HEK293 (cell line): ENCODE results near the gene MYH7B.

Experiments used
- ELK4 ChIP-seq: IDR thresholded peaks from 2 replicates; pipeline ENCODE4 v1.6.1; 2011; ENCODE audit warnings: mild to moderate bottlenecking, low read depth, low read length, borderline replicate concordance
- FEZF1 ChIP-seq: fragments of 450-650 bp; formaldehyde crosslinking; IDR thresholded peaks from 2 replicates; pipeline ENCODE4 v1.5.1; 2016; ENCODE audit warnings: missing biosample characterization, missing genetic modification characterization
- GLI4 ChIP-seq: fragments of 450-650 bp; formaldehyde crosslinking; IDR thresholded peaks from 2 replicates; pipeline ENCODE4 v1.5.1; 2016; ENCODE audit warnings: missing biosample characterization, missing genetic modification characterization
- IKZF3 ChIP-seq: fragments of 450-650 bp; IDR thresholded peaks from 2 replicates; pipeline ENCODE4 v1.5.0; 2018; ENCODE audit warnings: missing biosample characterization, mild to moderate bottlenecking, missing genetic modification characterization, moderate library complexity
- OVOL3 ChIP-seq: fragments of 450-650 bp; formaldehyde crosslinking; IDR thresholded peaks from 2 replicates; pipeline ENCODE4 v1.5.1; 2016; ENCODE audit warnings: missing biosample characterization, missing genetic modification characterization
- SP2 ChIP-seq: fragments of 450-650 bp; formaldehyde crosslinking; IDR thresholded peaks from 2 replicates; pipeline ENCODE4 v1.5.1; 2016; ENCODE audit warnings: missing biosample characterization, missing genetic modification characterization
- YY2 ChIP-seq: fragments of 450-650 bp; formaldehyde crosslinking; IDR thresholded peaks from 2 replicates; pipeline ENCODE4 v1.5.1; 2016; ENCODE audit warnings: missing biosample characterization, missing genetic modification characterization
- ZNF132 ChIP-seq: fragments of 450-650 bp; formaldehyde crosslinking; IDR thresholded peaks from 2 replicates; pipeline ENCODE4 v1.5.1; 2017; ENCODE audit warnings: missing biosample characterization, missing genetic modification characterization, borderline replicate concordance
- ZNF138 ChIP-seq: fragments of 450-650 bp; formaldehyde crosslinking; IDR thresholded peaks from 2 replicates; pipeline ENCODE4 v1.5.1; 2016; ENCODE audit warnings: missing biosample characterization, missing genetic modification characterization, borderline replicate concordance
- ZNF155 ChIP-seq: fragments of 450-650 bp; formaldehyde crosslinking; IDR thresholded peaks from 2 replicates; pipeline ENCODE4 v1.5.1; 2016; ENCODE audit warnings: missing biosample characterization, missing genetic modification characterization
- ZNF16 ChIP-seq: fragments of 450-650 bp; formaldehyde crosslinking; IDR thresholded peaks from 2 replicates; pipeline ENCODE4 v1.5.1; 2016; ENCODE audit warnings: low read depth, missing biosample characterization, missing genetic modification characterization
- ZNF211 ChIP-seq: fragments of 450-650 bp; formaldehyde crosslinking; IDR thresholded peaks from 2 replicates; pipeline ENCODE4 v1.5.1; 2016; ENCODE audit warnings: low read depth, missing biosample characterization, missing genetic modification characterization
- ZNF214 ChIP-seq: fragments of 450-650 bp; formaldehyde crosslinking; IDR thresholded peaks from 2 replicates; pipeline ENCODE4 v1.5.1; 2017; ENCODE audit warnings: missing biosample characterization, mild to moderate bottlenecking, missing genetic modification characterization, borderline replicate concordance
- ZNF221 ChIP-seq: fragments of 450-650 bp; formaldehyde crosslinking; IDR thresholded peaks from 2 replicates; pipeline ENCODE4 v1.5.1; 2017; ENCODE audit warnings: missing biosample characterization, missing genetic modification characterization, borderline replicate concordance
- ZNF280D ChIP-seq: fragments of 450-650 bp; formaldehyde crosslinking; IDR thresholded peaks from 2 replicates; pipeline ENCODE4 v1.5.1; 2016; ENCODE audit warnings: missing biosample characterization, missing genetic modification characterization
- ZNF341 ChIP-seq: fragments of 450-650 bp; formaldehyde crosslinking; IDR thresholded peaks from 2 replicates; pipeline ENCODE4; 2016; ENCODE audit warnings: low read depth, missing biosample characterization, missing genetic modification characterization
- ZNF350 ChIP-seq: fragments of 450-650 bp; formaldehyde crosslinking; IDR thresholded peaks from 2 replicates; pipeline ENCODE4 v1.5.0; 2017; ENCODE audit warnings: missing biosample characterization, mild to moderate bottlenecking, missing genetic modification characterization
- ZNF366 ChIP-seq: fragments of 450-650 bp; formaldehyde crosslinking; conservative IDR thresholded peaks from 2 replicates; pipeline ENCODE4 v1.5.1; 2016; ENCODE audit warnings: missing biosample characterization, missing genetic modification characterization
- ZNF555 ChIP-seq: fragments of 450-650 bp; formaldehyde crosslinking; conservative IDR thresholded peaks from 2 replicates; pipeline ENCODE4 v1.5.1; 2017; ENCODE audit warnings: missing biosample characterization, mild to moderate bottlenecking, missing genetic modification characterization, inconsistent platforms
- ZNF600 ChIP-seq: fragments of 450-650 bp; formaldehyde crosslinking; IDR thresholded peaks from 2 replicates; pipeline ENCODE4 v1.5.1; 2016; ENCODE audit warnings: missing biosample characterization, missing genetic modification characterization
- ZNF610 ChIP-seq: fragments of 450-650 bp; formaldehyde crosslinking; IDR thresholded peaks from 2 replicates; pipeline ENCODE4 v1.5.1; 2016; ENCODE audit warnings: missing biosample characterization, missing genetic modification characterization, borderline replicate concordance
- ZNF791 ChIP-seq: fragments of 450-650 bp; formaldehyde crosslinking; IDR thresholded peaks from 2 replicates; pipeline ENCODE4 v1.5.1; 2016; ENCODE audit warnings: missing biosample characterization, missing genetic modification characterization
- ZNF792 ChIP-seq: fragments of 450-650 bp; formaldehyde crosslinking; IDR thresholded peaks from 2 replicates; pipeline ENCODE4 v1.5.1; 2016; ENCODE audit warnings: missing biosample characterization, missing genetic modification characterization
- ZNF837 ChIP-seq: fragments of 450-650 bp; formaldehyde crosslinking; IDR thresholded peaks from 2 replicates; pipeline ENCODE4 v1.5.1; 2016; ENCODE audit warnings: missing biosample characterization, missing genetic modification characterization
- ZNF843 ChIP-seq: fragments of 450-650 bp; formaldehyde crosslinking; IDR thresholded peaks from 2 replicates; pipeline ENCODE4 v1.5.1; 2016; ENCODE audit warnings: missing biosample characterization, missing genetic modification characterization
- ZSCAN16 ChIP-seq: fragments of 450-650 bp; formaldehyde crosslinking; IDR thresholded peaks from 2 replicates; pipeline ENCODE4 v1.5.1; 2016; ENCODE audit warnings: missing biosample characterization, missing genetic modification characterization
- TF ChIP-seq, protein P1 (sequence below): fragments of 450-650 bp; formaldehyde crosslinking; IDR thresholded peaks from 2 replicates; pipeline ENCODE4 v1.5.1; 2016; ENCODE audit warnings: missing biosample characterization, missing genetic modification characterization, borderline replicate concordance
- TF ChIP-seq, protein P2 (sequence below): fragments of 450-650 bp; formaldehyde crosslinking; IDR thresholded peaks from 2 replicates; pipeline ENCODE4 v1.5.1; 2017; ENCODE audit warnings: missing biosample characterization, missing genetic modification characterization

Gene MYH7B

GRCh38 chr20:34955231-34956040 is at the start of gene MYH7B, which contains the start of gene GSS (continued):
- TF ChIP-seq ZNF280D (peak; percentile 26; the same call in 1 of the 2 replicates), ZNF16 (tag by site-specific recombination) (no peak), ZNF341 (tag by site-specific recombination) (peak; percentile 82; the same call in 1 of the 2 replicates), ZNF843 (peak; percentile 15; the same call in 1 of the 2 replicates), ZNF214 (tag by site-specific recombination) (no peak), ZNF791 (tag by site-specific recombination) (no peak), ZNF837 (tag by site-specific recombination) (peak; percentile 90), ZNF792 (tag by site-specific recombination) (no peak), ZNF155 (tag by site-specific recombination) (no peak), ZNF138 (tag by site-specific recombination) (no peak), YY2 (tag by site-specific recombination) (no peak; the same call in 1 of the 2 replicates), ZNF366 (tag by site-specific recombination) (peak; percentile 65; the same call in 1 of the 2 replicates), ZNF211 (tag by site-specific recombination) (no peak), ZNF610 (peak; percentile 92; the same call in 1 of the 2 replicates), FEZF1 (tag by site-specific recombination) (0 out of 2 replicates have a peak, but pooled peaks have one; percentile 19), OVOL3 (tag by site-specific recombination) (peak; percentile 88), ZNF600 (tag by site-specific recombination) (peak; percentile 89), SP2 (tag by site-specific recombination) (peak; percentile 93), ZNF350 (tag by site-specific recombination) (no peak), GLI4 (tag by site-specific recombination) (no peak), IKZF3 (tag by site-specific recombination) (no peak), ZNF132 (tag by site-specific recombination) (no peak), ZSCAN16 (peak; percentile 68; the same call in 1 of the 2 replicates), ZNF555 (tag by site-specific recombination) (no peak), ZNF221 (tag by site-specific recombination) (no peak), ELK4 (no peak)
- TF ChIP-seq, protein P1, sequence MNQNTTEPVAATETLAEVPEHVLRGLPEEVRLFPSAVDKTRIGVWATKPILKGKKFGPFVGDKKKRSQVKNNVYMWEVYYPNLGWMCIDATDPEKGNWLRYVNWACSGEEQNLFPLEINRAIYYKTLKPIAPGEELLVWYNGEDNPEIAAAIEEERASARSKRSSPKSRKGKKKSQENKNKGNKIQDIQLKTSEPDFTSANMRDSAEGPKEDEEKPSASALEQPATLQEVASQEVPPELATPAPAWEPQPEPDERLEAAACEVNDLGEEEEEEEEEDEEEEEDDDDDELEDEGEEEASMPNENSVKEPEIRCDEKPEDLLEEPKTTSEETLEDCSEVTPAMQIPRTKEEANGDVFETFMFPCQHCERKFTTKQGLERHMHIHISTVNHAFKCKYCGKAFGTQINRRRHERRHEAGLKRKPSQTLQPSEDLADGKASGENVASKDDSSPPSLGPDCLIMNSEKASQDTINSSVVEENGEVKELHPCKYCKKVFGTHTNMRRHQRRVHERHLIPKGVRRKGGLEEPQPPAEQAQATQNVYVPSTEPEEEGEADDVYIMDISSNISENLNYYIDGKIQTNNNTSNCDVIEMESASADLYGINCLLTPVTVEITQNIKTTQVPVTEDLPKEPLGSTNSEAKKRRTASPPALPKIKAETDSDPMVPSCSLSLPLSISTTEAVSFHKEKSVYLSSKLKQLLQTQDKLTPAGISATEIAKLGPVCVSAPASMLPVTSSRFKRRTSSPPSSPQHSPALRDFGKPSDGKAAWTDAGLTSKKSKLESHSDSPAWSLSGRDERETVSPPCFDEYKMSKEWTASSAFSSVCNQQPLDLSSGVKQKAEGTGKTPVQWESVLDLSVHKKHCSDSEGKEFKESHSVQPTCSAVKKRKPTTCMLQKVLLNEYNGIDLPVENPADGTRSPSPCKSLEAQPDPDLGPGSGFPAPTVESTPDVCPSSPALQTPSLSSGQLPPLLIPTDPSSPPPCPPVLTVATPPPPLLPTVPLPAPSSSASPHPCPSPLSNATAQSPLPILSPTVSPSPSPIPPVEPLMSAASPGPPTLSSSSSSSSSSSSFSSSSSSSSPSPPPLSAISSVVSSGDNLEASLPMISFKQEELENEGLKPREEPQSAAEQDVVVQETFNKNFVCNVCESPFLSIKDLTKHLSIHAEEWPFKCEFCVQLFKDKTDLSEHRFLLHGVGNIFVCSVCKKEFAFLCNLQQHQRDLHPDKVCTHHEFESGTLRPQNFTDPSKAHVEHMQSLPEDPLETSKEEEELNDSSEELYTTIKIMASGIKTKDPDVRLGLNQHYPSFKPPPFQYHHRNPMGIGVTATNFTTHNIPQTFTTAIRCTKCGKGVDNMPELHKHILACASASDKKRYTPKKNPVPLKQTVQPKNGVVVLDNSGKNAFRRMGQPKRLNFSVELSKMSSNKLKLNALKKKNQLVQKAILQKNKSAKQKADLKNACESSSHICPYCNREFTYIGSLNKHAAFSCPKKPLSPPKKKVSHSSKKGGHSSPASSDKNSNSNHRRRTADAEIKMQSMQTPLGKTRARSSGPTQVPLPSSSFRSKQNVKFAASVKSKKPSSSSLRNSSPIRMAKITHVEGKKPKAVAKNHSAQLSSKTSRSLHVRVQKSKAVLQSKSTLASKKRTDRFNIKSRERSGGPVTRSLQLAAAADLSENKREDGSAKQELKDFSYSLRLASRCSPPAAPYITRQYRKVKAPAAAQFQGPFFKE: no peak
- TF ChIP-seq, protein P2, sequence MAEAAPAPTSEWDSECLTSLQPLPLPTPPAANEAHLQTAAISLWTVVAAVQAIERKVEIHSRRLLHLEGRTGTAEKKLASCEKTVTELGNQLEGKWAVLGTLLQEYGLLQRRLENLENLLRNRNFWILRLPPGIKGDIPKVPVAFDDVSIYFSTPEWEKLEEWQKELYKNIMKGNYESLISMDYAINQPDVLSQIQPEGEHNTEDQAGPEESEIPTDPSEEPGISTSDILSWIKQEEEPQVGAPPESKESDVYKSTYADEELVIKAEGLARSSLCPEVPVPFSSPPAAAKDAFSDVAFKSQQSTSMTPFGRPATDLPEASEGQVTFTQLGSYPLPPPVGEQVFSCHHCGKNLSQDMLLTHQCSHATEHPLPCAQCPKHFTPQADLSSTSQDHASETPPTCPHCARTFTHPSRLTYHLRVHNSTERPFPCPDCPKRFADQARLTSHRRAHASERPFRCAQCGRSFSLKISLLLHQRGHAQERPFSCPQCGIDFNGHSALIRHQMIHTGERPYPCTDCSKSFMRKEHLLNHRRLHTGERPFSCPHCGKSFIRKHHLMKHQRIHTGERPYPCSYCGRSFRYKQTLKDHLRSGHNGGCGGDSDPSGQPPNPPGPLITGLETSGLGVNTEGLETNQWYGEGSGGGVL: peak; percentile 53
